ENCODE results near the gene TXNDC2. TPM values are rescaled to one million over a fixed set of nuclear protein-coding genes. Genes with fewer than 3 reads are reported as not detected.

TXNDC2 gene
- total RNA-seq, 1 donor from 2014 or later, result not detected

DNA sequence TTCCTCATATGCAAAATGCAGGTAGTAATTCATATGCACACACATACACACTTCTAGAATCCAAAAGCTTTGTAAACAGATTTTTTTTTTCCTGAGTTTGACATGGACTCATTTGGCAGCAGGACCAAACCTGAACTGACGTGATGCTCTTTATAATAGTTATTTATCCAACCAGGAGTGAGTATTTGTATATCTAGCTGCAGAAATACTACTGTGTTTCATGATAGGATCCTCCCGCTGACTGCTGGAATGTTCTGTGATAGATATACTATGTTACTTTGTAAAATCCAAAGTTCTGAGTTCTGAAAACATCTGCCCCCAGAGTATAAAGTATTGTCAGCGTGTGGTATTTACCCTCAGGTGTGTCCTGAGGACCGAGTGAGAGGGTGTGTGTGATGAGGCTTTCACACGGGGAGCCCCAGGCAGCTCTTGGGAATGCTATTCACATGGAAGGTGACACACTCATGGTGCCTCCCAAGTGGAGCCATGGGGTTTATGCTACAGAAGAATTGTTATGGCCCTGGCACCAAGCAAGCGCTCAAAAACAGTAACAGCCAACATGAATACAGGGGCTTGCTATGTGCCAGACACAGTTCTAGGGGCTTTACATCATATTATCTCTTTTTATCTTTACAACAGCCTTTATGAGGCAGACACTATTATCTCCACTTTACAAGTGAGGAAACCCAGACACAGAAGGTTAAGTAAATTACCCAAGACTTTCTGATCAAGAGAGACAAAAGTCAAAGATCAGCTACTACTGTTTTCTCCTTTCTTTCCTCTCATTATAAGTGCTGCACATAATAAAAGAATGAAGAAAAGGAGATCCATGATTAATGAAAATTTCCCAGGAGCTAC is 16.7 kb upstream of the TXNDC2 start:
- DNase-seq (ENCODE audit: low spot score), result no peak
- no peaks in the 10 kb centered on the region for H3F3A ChIP-seq (ENCODE audit: low read depth)
- peaks cover 4% of the 10 kb centered on the region for H3K9me3 ChIP-seq (ENCODE audit: low read depth)
- no peak overlapping the region for H3K27ac ChIP-seq
- no peak overlapping the region for H3K4me3 ChIP-seq
- H2AFZ ChIP-seq (replicated peaks), result no peak overlapping the region
- Mint-ChIP-seq H3K4me1 (peaks cover 27% of the 10 kb centered on the region), H3K9me3 (peaks cover 15% of the 10 kb centered on the region), H3K27ac (no peak overlapping the region), H3K4me3 (no peak overlapping the region), H3K27me3 (ENCODE audit: insufficient read depth, low read depth) (peaks cover 2% of the 10 kb centered on the region), H3K36me3 (peaks cover 9% of the 10 kb centered on the region)
- no peaks in the 10 kb centered on the region for H4K20me1 ChIP-seq (ENCODE audit: low read depth)
- no peaks in the 10 kb centered on the region for H3K36me3 ChIP-seq
- TF ChIP-seq, protein P1, sequence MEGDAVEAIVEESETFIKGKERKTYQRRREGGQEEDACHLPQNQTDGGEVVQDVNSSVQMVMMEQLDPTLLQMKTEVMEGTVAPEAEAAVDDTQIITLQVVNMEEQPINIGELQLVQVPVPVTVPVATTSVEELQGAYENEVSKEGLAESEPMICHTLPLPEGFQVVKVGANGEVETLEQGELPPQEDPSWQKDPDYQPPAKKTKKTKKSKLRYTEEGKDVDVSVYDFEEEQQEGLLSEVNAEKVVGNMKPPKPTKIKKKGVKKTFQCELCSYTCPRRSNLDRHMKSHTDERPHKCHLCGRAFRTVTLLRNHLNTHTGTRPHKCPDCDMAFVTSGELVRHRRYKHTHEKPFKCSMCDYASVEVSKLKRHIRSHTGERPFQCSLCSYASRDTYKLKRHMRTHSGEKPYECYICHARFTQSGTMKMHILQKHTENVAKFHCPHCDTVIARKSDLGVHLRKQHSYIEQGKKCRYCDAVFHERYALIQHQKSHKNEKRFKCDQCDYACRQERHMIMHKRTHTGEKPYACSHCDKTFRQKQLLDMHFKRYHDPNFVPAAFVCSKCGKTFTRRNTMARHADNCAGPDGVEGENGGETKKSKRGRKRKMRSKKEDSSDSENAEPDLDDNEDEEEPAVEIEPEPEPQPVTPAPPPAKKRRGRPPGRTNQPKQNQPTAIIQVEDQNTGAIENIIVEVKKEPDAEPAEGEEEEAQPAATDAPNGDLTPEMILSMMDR (IDR thresholded peaks at IDR 0.05), result no peak
- H3K9ac ChIP-seq, result no peak overlapping the region
- no peak overlapping the region for H3K4me2 ChIP-seq
- peaks cover 13% of the 10 kb centered on the region for H3K4me1 ChIP-seq
- no peaks in the 10 kb centered on the region for H3K27me3 ChIP-seq
- H3K79me2 ChIP-seq (ENCODE audit: low read depth), result no peaks in the 10 kb centered on the region

- no peaks in the 10 kb centered on the region for H3K36me3 ChIP-seq
- Mint-ChIP-seq H3K27ac (no peak overlapping the region), H3K4me1 (peaks cover 26% of the 10 kb centered on the region), H3K9me3 (peaks cover 15% of the 10 kb centered on the region), H3K27me3 (ENCODE audit: insufficient read depth, low read depth) (peaks cover 2% of the 10 kb centered on the region), H3K36me3 (peaks cover 9% of the 10 kb centered on the region), H3K4me3 (no peak overlapping the region)
- no peak overlapping the region for H3K9ac ChIP-seq
- no peak overlapping the region for H3K4me3 ChIP-seq
- no peak overlapping the region for H3K27ac ChIP-seq
- no peak overlapping the region for H3K4me2 ChIP-seq
- peaks cover 4% of the 10 kb centered on the region for H3K9me3 ChIP-seq (ENCODE audit: low read depth)
- no peaks in the 10 kb centered on the region for H3K79me2 ChIP-seq (ENCODE audit: low read depth)
- no peaks in the 10 kb centered on the region for H3K27me3 ChIP-seq
- TF ChIP-seq, protein P1 (IDR thresholded peaks at IDR 0.05), result no peak
- TF ChIP-seq EZH2phosphoT487 (IDR thresholded peaks at IDR 0.05), result no peak
- no peak for TF ChIP-seq EZH2 (IDR thresholded peaks at IDR 0.05)
- DNase-seq (ENCODE audit: low spot score), result no peak
- no peaks in the 10 kb centered on the region for H4K20me1 ChIP-seq (ENCODE audit: low read depth)
- H2AFZ ChIP-seq (replicated peaks), result no peak overlapping the region
- peaks cover 13% of the 10 kb centered on the region for H3K4me1 ChIP-seq
- H3F3A ChIP-seq (ENCODE audit: low read depth), result no peaks in the 10 kb centered on the region
Measured at GRCh38 chr18:9869715-9870430, 15.9 kb upstream of the TXNDC2 start.

- H2AFZ ChIP-seq (replicated peaks), result peak overlapping the region; percentile 79
- H3K4me2 ChIP-seq, result no peak overlapping the region
- no peak overlapping the region for H3K27ac Mint-ChIP-seq
- no peaks in the 10 kb centered on the region for H3K36me3 ChIP-seq
- H3K9me3 Mint-ChIP-seq, result peaks cover 10% of the 10 kb centered on the region
- peaks cover 26% of the 10 kb centered on the region for H3K4me1 Mint-ChIP-seq
- peaks cover 13% of the 10 kb centered on the region for H3K4me1 ChIP-seq
- DNase-seq (ENCODE audit: low spot score), result no peak
- no peak overlapping the region for H3K27ac ChIP-seq
- H3F3A ChIP-seq (ENCODE audit: low read depth), result no peaks in the 10 kb centered on the region
- peaks cover 2% of the 10 kb centered on the region for H3K27me3 Mint-ChIP-seq (ENCODE audit: insufficient read depth, low read depth)
- TF ChIP-seq EZH2 (IDR thresholded peaks at IDR 0.05) (no peak), EZH2phosphoT487 (IDR thresholded peaks at IDR 0.05) (no peak)
- TF ChIP-seq, protein P1 (IDR thresholded peaks at IDR 0.05), result no peak
- no peaks in the 10 kb centered on the region for H3K27me3 ChIP-seq
- H3K4me3 ChIP-seq, result no peak overlapping the region
- no peak overlapping the region for H3K4me3 Mint-ChIP-seq
- H3K79me2 ChIP-seq (ENCODE audit: low read depth), result no peaks in the 10 kb centered on the region
- H4K20me1 ChIP-seq (ENCODE audit: low read depth), result no peaks in the 10 kb centered on the region
- H3K9ac ChIP-seq, result no peak overlapping the region
- H3K9me3 ChIP-seq (ENCODE audit: low read depth), result no peaks in the 10 kb centered on the region
- peaks cover 5% of the 10 kb centered on the region for H3K36me3 Mint-ChIP-seq
Measured at GRCh38 chr18:9870431-9871008, 15.3 kb upstream of the TXNDC2 start.

All from neural progenitor cell (in vitro differentiated cells).